Esophagus squamous epithelium (tissue), 4 donors: ENCODE data around the gene DLX3.

Experiments used
- CTCF ChIP-seq, 6 experiments: fragments of 450-650 bp in 4 of 6; fragments of 200-600 bp in 2 of 6; sonication (generic) in 2 of 6; IDR thresholded peaks; one replicate each; pipeline ENCODE4 v1.5.1; 2016 to 2019; ENCODE audit warnings: antibody characterized with exemption in 6 of 6, mild to moderate bottlenecking in 4 of 6, moderate library complexity in 4 of 6
- POLR2A ChIP-seq, 4 donors: fragments of 450-650 bp; IDR thresholded peaks; one replicate each; pipeline ENCODE4 v1.6.1; 2017; ENCODE audit warnings: antibody characterized with exemption in 4 of 4, mild to moderate bottlenecking in 4 of 4, moderate library complexity in 3 of 4

- no peak for TF ChIP-seq CTCF (IDR thresholded peaks at IDR 0.05)
- no peak for TF ChIP-seq POLR2A (IDR thresholded peaks at IDR 0.05)
Observed at GRCh38 chr17:50018909-50019308, 23.9 kb upstream of the DLX3 start.
